ENCODE results near the gene NR2C1. TPM values are rescaled to one million over a fixed set of nuclear protein-coding genes. Genes with fewer than 3 reads are reported as not detected.
A peak's percentile ranks its signal among the peaks of the same experiment; 100 is the strongest.

NR2C1 gene
- total and polyA plus RNA-seq, 10 of the 15 experiments (the other 5 are each of a cell fraction or from before 2014, with no cell fraction given) = 8.8 to 38.1 (median 31.3) TPM

DNA sequence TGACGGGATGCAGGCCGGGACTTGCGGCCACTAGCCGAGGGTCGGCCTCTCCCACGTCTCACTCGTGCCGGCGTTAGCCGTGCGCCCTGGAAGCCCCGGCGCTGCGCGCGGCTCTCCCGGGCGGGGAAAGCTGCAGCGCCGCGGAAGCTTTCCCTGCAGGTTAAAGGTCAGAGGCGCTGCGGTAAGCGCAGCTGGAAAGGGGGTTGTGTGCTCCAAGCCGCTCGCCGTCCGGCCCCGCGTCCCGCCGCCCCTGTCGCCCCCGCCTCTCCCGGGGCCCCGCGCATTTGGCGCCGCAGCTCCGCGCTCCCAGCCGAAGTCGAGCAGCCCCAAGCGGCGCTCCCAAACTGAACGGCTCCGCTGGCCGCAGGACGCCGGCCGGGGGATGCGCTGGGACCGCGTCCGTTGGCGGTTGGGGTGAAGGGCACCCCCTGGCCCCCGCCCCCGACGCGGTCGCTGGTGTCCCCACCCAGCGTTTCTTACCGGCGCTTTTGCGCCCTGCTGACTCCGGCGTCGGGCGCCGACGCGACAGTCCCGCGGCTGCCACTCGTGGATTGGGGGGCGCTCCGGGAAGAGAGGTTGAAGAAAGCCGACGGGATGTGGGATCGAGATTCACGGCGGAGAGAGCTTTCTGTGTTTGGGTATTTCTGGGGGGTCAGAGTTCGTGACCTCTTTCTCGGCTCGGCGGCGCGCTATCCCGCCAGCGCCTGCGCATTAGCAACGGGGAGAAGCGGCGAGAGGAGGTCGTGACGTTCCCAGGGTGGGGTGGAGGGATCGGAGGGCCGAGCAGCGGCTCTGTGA, at the start of gene NR2C1 (continued):
- TF ChIP-seq IRF5 (IDR thresholded peaks at IDR 0.05; ENCODE audit: borderline replicate concordance) (no peak), ZBED1 (IDR thresholded peaks at IDR 0.05; ENCODE audit: borderline replicate concordance) (no peak), NBN (IDR thresholded peaks at IDR 0.05) (peak; percentile 78), MXI1 (IDR thresholded peaks at IDR 0.05; ENCODE audit: low read depth, low read length) (no peak), MTA2 (IDR thresholded peaks at IDR 0.05; ENCODE audit: low read depth) (peak; percentile 86), ASH2L (IDR thresholded peaks at IDR 0.05; ENCODE audit: borderline replicate concordance, low read depth) (peak; percentile 89; the same call in 1 of the 2 replicates), GATAD2B (conservative IDR thresholded peaks at IDR 0.05; ENCODE audit: low read depth) (0 out of 2 replicates have a peak, but pooled peaks have one; percentile 49), FOS (IDR thresholded peaks at IDR 0.05; ENCODE audit: borderline replicate concordance, extremely low read depth, insufficient read length) (no peak), BACH1 (IDR thresholded peaks at IDR 0.05; ENCODE audit: borderline replicate concordance) (no peak), TCF12 (IDR thresholded peaks at IDR 0.05; ENCODE audit: low read depth, low read length) (0 out of 2 replicates have a peak, but pooled peaks have one; percentile 17), NKRF (conservative IDR thresholded peaks at IDR 0.05) (peak; percentile 70; the same call in 1 of the 2 replicates), ZBTB4 (CRISPR knock-in tag; IDR thresholded peaks at IDR 0.05) (no peak), CREM (IDR thresholded peaks at IDR 0.05; ENCODE audit: low read depth) (peak; percentile 92), IKZF1 (conservative IDR thresholded peaks at IDR 0.05) (peak; percentile 75), POLR2A (IDR thresholded peaks at IDR 0.05; ENCODE audit: low read depth, low read length) (peak; percentile 61), RBBP5 (conservative IDR thresholded peaks at IDR 0.05) (peak; percentile 66; the same call in 1 of the 2 replicates), JUND (IDR thresholded peaks at IDR 0.05; ENCODE audit: low read depth, low read length) (0 out of 2 replicates have a peak, but pooled peaks have one; percentile 14), PAX5 (IDR thresholded peaks at IDR 0.05; ENCODE audit: borderline replicate concordance, low read depth, low read length) (peak; percentile 35; the same call in 1 of the 2 replicates), TCF7 (IDR thresholded peaks at IDR 0.05; ENCODE audit: borderline replicate concordance) (no peak), RELA (IDR thresholded peaks at IDR 0.05; ENCODE audit: borderline replicate concordance, partially characterized antibody) (no peak), HDGF (IDR thresholded peaks at IDR 0.05) (0 out of 2 replicates have a peak, but pooled peaks have one; percentile 81), POU2F2 (IDR thresholded peaks at IDR 0.05; ENCODE audit: borderline replicate concordance, low read depth, low read length) (no peak), NRF1 (conservative IDR thresholded peaks at IDR 0.05; ENCODE audit: low read depth, low read length) (peak; percentile 62), ZNF207 (IDR thresholded peaks at IDR 0.05; ENCODE audit: borderline replicate concordance) (no peak), SIN3A (IDR thresholded peaks at IDR 0.05; ENCODE audit: low read depth, low read length) (peak; percentile 35; the same call in 1 of the 2 replicates), POLR2AphosphoS2 (IDR thresholded peaks at IDR 0.05; ENCODE audit: low read depth, low read length) (no peak)

All from GM12878 (cell line).